GM18519 (cell line): Measurements from ENCODE around the gene PRDM5.

Experiments
- ATAC-seq: cut with Tn5 transposase; IDR thresholded peaks from one replicate; pipeline ENCODE4 v1.9.1; 2021; ENCODE audit warnings: mild to moderate bottlenecking, moderate library complexity; ENCODE audit not compliant: unreplicated experiment, low FRiP score

PRDM5 gene

GRCh38 chr4:120861852-120862251, 60.7 kb downstream of the PRDM5 start:
- no peak for ATAC-seq

- no peak for ATAC-seq
Observed at GRCh38 chr4:120858776-120859175, 63.8 kb downstream of the PRDM5 start.

GRCh38 chr4:120857312-120857711, 65.2 kb downstream of the PRDM5 start:
- no peak for ATAC-seq

- no peak for ATAC-seq
Observed at GRCh38 chr4:120856294-120856693, 66.2 kb downstream of the PRDM5 start.

- peak; percentile 93 for ATAC-seq
Observed at GRCh38 chr4:120855307-120856001, 67.1 kb downstream of the PRDM5 start.

- no peak for ATAC-seq
Observed at GRCh38 chr4:120853161-120853935, 69.2 kb downstream of the PRDM5 start.

- no peak for ATAC-seq
Observed at GRCh38 chr4:120850018-120850599, 72.4 kb downstream of the PRDM5 start.

- ATAC-seq = no peak
Observed at GRCh38 chr4:120847019-120847582, 75.4 kb downstream of the PRDM5 start.

- peak; percentile 93 for ATAC-seq
Observed at GRCh38 chr4:120844528-120844921, 78.0 kb downstream of the PRDM5 start.

GRCh38 chr4:120843849-120844527, 78.5 kb downstream of the PRDM5 start:
- no peak for ATAC-seq

- no peak for ATAC-seq
Observed at GRCh38 chr4:120842031-120842430, 80.5 kb downstream of the PRDM5 start.

- ATAC-seq = no peak
Observed at GRCh38 chr4:120841580-120841979, 80.9 kb downstream of the PRDM5 start.

GRCh38 chr4:120839974-120840751, 82.4 kb downstream of the PRDM5 start:
- ATAC-seq = no peak

GRCh38 chr4:120839334-120839973, 83.1 kb downstream of the PRDM5 start:
- ATAC-seq = no peak

- ATAC-seq = no peak
Observed at GRCh38 chr4:120838784-120839183, 83.7 kb downstream of the PRDM5 start.

GRCh38 chr4:120837656-120838055, 84.9 kb downstream of the PRDM5 start:
- ATAC-seq = no peak

GRCh38 chr4:120835342-120835741, 87.2 kb downstream of the PRDM5 start:
- ATAC-seq = no peak

GRCh38 chr4:120830204-120830603, 92.3 kb downstream of the PRDM5 start:
- ATAC-seq = no peak

- ATAC-seq = no peak
Observed at GRCh38 chr4:120829113-120829831, 93.3 kb downstream of the PRDM5 start.
